Bronchial epithelial cell (primary cell): ENCODE results near the gene MTHFS. TPM values are rescaled to one million over a fixed set of nuclear protein-coding genes. Genes with fewer than 3 reads are reported as not detected.
"Not testable (repeated sequence)": the region's sequence is repeated elsewhere in the genome, so short reads cannot be mapped to it uniquely, and the experiment has no call there.

Experiments
- DNase-seq: peaks from one replicate; pipeline ENCODE4 v3.0.0-alpha.2; 2010; ENCODE audit warnings: low read depth
- FAIRE-seq: peaks from 2 replicates; lab custom pipeline; 2011; peaks lifted over from hg19 to GRCh38; lab: Jason Lieb, UNC
- H3K27me3 ChIP-seq: 2 replicates; pipeline ENCODE4 v1.5.1; 2011; ENCODE audit warnings: low read length; ENCODE audit not compliant: control insufficient read depth, insufficient read depth
- H3K36me3 ChIP-seq: 2 replicates; pipeline ENCODE4 v1.5.1; 2011; ENCODE audit warnings: low read length; ENCODE audit not compliant: control insufficient read depth, insufficient read depth
- H3K4me3 ChIP-seq: 2 replicates; pipeline ENCODE4 v1.5.1; 2011; ENCODE audit warnings: mild to moderate bottlenecking, low read depth, low read length, control low read depth
- total RNA-seq: library from RNA; depleted of rRNA; stranded (reverse); fragments of >200 nt; gene quantifications from 2 replicates; pipeline ENCODE4 v1.2.1, GENCODE V29; 2014
- TF ChIP-seq, protein P1 (sequence below): IDR thresholded peaks from 2 replicates; pipeline ENCODE4 v1.5.1; 2011; ENCODE audit warnings: mild to moderate bottlenecking, moderate library complexity, low read length, control low read depth, inconsistent platforms; ENCODE audit not compliant: insufficient read depth, severe bottlenecking

Gene MTHFS
- total RNA-seq, 1 donor from 2014 or later: 33.4 TPM

DNA sequence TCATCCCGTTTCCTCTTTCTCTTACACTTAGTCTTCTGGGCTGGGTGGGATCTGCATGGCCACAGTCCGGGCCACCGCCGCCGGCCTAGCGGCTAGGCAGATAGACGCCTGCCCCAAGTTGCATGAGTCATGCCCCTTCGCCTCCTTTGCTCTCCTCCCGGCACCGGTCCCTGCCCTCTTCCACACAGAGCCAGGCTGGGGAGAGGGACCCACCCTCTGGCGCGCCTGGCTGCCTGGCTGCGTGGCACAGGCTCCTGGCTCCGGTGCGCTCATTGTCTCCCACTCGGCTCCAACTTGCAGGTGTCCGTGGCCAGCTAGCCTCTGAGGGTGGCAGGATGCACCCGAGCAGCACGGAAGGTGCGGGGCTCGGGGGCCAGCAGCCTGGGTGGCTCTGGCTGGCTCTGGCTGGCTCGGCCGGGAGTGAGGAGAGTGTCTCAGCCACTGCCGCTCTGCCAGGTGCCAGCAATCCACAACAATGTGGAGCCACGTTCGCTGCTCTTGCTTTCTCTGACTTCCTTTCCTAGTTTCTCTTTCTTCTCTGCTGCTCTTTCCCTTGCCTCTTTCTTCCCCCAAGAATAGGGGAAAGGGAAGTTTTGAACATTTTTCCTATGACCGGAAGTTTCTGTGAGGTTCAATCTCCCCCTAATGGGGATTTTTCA, 22.4 kb upstream of the MTHFS start:
- TF ChIP-seq, protein P1, sequence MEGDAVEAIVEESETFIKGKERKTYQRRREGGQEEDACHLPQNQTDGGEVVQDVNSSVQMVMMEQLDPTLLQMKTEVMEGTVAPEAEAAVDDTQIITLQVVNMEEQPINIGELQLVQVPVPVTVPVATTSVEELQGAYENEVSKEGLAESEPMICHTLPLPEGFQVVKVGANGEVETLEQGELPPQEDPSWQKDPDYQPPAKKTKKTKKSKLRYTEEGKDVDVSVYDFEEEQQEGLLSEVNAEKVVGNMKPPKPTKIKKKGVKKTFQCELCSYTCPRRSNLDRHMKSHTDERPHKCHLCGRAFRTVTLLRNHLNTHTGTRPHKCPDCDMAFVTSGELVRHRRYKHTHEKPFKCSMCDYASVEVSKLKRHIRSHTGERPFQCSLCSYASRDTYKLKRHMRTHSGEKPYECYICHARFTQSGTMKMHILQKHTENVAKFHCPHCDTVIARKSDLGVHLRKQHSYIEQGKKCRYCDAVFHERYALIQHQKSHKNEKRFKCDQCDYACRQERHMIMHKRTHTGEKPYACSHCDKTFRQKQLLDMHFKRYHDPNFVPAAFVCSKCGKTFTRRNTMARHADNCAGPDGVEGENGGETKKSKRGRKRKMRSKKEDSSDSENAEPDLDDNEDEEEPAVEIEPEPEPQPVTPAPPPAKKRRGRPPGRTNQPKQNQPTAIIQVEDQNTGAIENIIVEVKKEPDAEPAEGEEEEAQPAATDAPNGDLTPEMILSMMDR: no peak
- no peak for FAIRE-seq
- H3K36me3 ChIP-seq: peaks cover 3% of the 10 kb centered on the region
- no peaks in the 10 kb centered on the region for H3K27me3 ChIP-seq
- no peak overlapping the region for H3K4me3 ChIP-seq
- DNase-seq: no peak

DNA sequence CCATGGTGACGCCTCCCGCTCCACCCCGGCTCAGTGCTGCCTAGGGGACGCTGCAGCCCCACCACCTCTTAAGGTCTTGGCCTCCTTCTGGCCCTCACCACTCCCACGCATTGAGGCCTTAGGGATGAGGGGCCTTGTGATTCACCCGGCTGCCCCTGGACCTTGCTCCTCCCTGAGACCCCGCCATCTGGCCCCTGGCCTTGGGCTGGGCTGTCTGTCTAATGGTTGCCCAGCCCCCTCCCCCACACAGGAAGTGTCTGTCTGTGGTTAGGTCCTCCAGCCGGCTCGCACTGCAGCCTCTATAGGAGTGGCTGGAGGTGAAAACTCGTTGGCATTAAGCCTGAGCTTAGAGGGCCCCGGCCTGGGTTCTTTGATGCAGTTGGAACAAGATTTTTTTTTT, 21.5 kb upstream of the MTHFS start:
- H3K36me3 ChIP-seq: peaks cover 3% of the 10 kb centered on the region
- no peak for FAIRE-seq
- H3K27me3 ChIP-seq: no peaks in the 10 kb centered on the region
- H3K4me3 ChIP-seq: no peak overlapping the region
- DNase-seq: no peak
- TF ChIP-seq, protein P1: no peak

DNA sequence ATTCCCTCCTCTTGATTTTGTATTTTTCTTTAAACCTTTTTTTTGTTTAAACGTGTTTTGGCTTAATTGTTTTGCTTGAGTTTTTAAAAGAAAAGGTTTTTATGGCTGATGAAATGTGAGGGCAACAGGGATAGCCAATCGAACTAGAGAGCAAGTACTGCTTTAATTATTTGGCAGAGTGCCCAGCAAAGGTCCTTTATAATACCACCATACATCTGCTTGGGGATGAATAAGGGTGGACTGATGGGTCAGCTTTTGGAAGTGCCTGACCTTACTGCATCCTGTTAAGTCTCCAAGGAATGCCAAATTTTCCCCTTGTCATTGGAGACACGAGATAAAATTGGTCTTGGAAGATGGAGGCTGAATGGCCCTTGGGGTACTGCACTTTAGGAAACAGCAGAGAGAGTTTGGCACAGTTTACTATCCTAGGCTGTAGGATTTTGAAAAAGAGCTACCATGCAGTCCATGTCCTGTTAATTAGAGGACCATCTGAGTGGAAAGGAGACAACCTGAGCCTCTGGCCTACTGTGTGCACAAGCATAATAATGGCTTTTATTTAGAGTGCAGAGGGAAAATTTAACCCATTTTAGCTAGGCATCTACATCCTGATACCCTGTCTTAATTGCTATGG, 19.8 kb upstream of the MTHFS start:
- Histone ChIP-seq H3K4me3 (no peak overlapping the region), H3K27me3 (no peaks in the 10 kb centered on the region), H3K36me3 (peaks cover 3% of the 10 kb centered on the region)
- DNase-seq (no peak), FAIRE-seq (no peak)
- TF ChIP-seq, protein P1: no peak

DNA sequence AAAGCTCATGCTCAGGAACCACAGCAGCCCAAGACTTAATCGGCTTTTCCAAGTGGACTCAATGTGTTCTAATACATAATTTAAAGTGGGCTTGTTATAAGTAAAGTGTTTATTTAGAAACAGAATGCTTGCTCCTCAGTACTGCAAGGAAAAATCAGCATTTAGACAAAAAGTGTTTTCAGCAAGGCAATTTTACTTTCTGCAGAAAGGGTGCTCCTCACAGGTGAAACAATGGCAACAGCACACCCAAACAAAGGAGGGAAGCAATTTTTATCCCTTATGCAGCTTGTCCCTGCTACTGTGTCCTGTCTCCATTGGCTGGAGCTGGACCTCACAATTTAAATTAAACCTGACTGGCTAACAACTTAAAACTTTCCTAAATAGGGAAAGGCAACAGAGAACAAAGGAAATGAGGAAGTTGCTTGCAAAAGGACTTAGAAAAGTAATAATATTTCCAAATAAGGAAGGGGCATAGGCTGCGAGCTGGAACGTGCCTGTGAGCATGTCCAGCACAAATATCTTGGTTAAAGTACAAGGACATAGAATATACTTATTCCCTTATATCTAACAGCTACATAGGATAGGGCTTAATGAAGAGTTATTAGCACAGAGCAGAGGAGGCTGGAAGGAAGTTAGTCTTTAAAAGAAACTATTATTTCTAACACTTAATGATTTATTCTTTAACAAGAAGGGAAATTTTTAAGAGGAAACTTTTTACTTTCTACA, 19.1 kb upstream of the MTHFS start:
- FAIRE-seq, H3K36me3 ChIP-seq, H3K27me3 ChIP-seq, DNase-seq, H3K4me3 ChIP-seq: not testable (repeated sequence)

DNA sequence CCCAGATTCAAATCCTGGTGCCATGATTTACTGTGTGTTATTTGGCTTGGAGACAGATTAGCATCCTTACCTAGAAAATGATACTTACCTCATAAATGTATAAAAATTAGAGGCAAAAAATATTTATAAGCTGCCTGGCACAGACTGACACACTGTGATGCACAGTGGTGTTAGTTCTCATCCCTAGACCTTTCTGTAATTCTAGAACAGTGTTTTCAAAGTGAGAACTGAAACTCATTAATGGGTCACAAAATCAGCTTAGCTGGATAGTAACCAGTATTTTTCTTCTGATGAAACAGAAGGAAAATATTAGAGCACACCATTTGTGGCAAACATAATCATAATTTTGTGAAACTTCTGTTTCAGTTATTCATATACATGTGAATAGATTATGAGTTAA, 17.9 kb upstream of the MTHFS start:
- FAIRE-seq (no peak), DNase-seq (no peak)
- no peaks in the 10 kb centered on the region for H3K27me3 ChIP-seq
- TF ChIP-seq, protein P1: no peak
- H3K36me3 ChIP-seq: peaks cover 2% of the 10 kb centered on the region
- H3K4me3 ChIP-seq: no peak overlapping the region

DNA sequence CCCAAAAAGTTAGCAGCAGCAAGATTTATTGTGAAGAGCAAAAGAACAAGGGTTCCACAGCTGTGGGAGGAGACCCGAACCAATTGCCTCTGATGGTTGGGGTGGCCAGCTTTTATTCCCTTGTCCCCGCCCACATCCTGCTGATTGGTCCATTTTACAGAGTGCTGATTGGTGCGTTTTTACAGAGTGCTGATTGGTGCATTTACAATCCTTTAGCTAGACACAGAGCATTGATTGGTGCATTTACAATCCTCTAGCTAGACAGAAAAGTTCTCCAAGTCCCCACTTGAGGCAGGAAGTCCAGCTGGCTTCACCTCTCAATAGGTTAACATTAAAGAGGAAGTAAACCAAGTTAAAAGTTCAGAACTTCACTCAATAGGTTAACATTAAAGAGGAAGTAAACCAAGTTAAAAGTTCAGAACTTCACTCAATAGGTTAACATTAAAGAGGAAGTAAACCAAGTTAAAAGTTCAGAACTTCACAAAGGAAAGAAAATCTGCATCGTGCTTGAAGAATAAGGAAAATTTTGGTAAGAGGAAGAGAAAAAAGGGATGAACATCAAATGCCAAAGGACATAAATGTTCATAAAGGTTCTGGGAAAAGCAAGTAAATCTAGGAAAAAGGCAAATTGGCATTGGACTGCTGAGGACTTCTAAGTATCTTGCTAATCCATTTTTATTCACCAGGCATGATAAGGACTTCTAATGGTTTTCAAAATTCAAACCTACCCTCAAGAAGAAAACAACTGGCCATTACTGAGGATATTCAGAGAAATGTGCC, 12.9 kb upstream of the MTHFS start:
- not testable (repeated sequence) for H3K36me3 ChIP-seq

More for the DNA sequence above, 12.9 kb upstream of the MTHFS start:
- H3K4me3 ChIP-seq, DNase-seq, H3K27me3 ChIP-seq, FAIRE-seq: not testable (repeated sequence)
